T47D (cell line): ENCODE measurements around the gene POLK.
A peak's percentile ranks its signal among the peaks of the same experiment; 100 is the strongest.
"Not testable (repeated sequence)": the region's sequence is repeated elsewhere in the genome, so short reads cannot be mapped to it uniquely, and the experiment has no call there.

Experiments used
- DNase-seq, 2 experiments: peaks; one replicate each; pipeline versions ENCODE4 v3.0.0 to v3.0.0-alpha.2; 2011 to 2012; ENCODE audit warnings: low read depth in 1 of 2, low spot score in 1 of 2
- JUND ChIP-seq: IDR thresholded peaks from 2 replicates; pipeline ENCODE4 v1.6.1; 2012; ENCODE audit warnings: low read depth
- in situ Hi-C: cut with HindIII; loops from 2 replicates; pipeline ENCODE4 v1.10.0; 2016; ENCODE audit warnings: low sequenced_read_pairs, low pct_unique_long_range_greater_than_20kb

Gene POLK

GRCh38 chr5:75538211-75538610, 26.5 kb downstream of the POLK start:
- DNase-seq = no peak
- in situ Hi-C loops = no loop called here
- no peak for TF ChIP-seq JUND

- TF ChIP-seq JUND = no peak
- in situ Hi-C loops = no loop called here
- no peak for DNase-seq
These were observed 33.4 kb downstream of the POLK start for GRCh38 chr5:75545131-75545530.

- no peak for TF ChIP-seq JUND
- in situ Hi-C loops = no loop called here
- no peak for DNase-seq
These were observed 35.1 kb downstream of the POLK start for GRCh38 chr5:75546830-75547229.

GRCh38 chr5:75547812-75548211, 36.1 kb downstream of the POLK start:
- no peak for DNase-seq
- in situ Hi-C loops = no loop called here

GRCh38 chr5:75550597-75550996, 38.9 kb downstream of the POLK start:
- TF ChIP-seq JUND = no peak
- in situ Hi-C loops = no loop called here
- no peak for DNase-seq

More at GRCh38 chr5:75547812-75548211, 36.1 kb downstream of the POLK start:
- TF ChIP-seq JUND = no peak

GRCh38 chr5:75551471-75551870, 39.8 kb downstream of the POLK start:
- TF ChIP-seq JUND = no peak
- no peak for DNase-seq
- in situ Hi-C loops = no loop called here

- TF ChIP-seq JUND = no peak
- DNase-seq = no peak
- in situ Hi-C loops = no loop called here
These were observed 41.1 kb downstream of the POLK start for GRCh38 chr5:75552764-75553163.

GRCh38 chr5:75553358-75553757, 41.7 kb downstream of the POLK start:
- DNase-seq = no peak
- TF ChIP-seq JUND = no peak
- in situ Hi-C loops = no loop called here

- in situ Hi-C loops = no loop called here
- no peak for TF ChIP-seq JUND
These were observed 46.5 kb downstream of the POLK start for GRCh38 chr5:75558221-75558620.

GRCh38 chr5:75558981-75559632, 47.4 kb downstream of the POLK start:
- TF ChIP-seq JUND = no peak
- in situ Hi-C loops = no loop called here
- DNase-seq = no peak

More at GRCh38 chr5:75558221-75558620, 46.5 kb downstream of the POLK start:
- DNase-seq = no peak

- in situ Hi-C loops, DNase-seq: not testable (repeated sequence)
These were observed 49.0 kb downstream of the POLK start for GRCh38 chr5:75560655-75561054.

GRCh38 chr5:75565991-75566709, 54.5 kb downstream of the POLK start:
- in situ Hi-C loops, DNase-seq: not testable (repeated sequence)

- peak in 1 of 2 experiments; percentile 5 for DNase-seq
- no peak for TF ChIP-seq JUND
- in situ Hi-C loops = no loop called here
These were observed 55.1 kb downstream of the POLK start for GRCh38 chr5:75566710-75567309.
